HEK293 (cell line): ENCODE results near the gene OR2F2.

ENCODE experiments used
- CTCF ChIA-PET: fragments of 350-600 bp; formaldehyde crosslinking; extraction: SDS; loops from one replicate; lab custom pipeline; 2021; ENCODE audit warnings: antibody characterized with exemption; lab: Yijun Ruan, JAX
- POLR2A ChIA-PET: fragments of 300-600 bp; formaldehyde crosslinking; extraction: SDS; loops from one replicate; lab custom pipeline; 2020; ENCODE audit warnings: antibody characterized with exemption, inconsistent platforms; lab: Yijun Ruan, JAX
- H3K27ac ChIP-seq: fragments of 200-500 bp; sonication (Bioruptor generic); 2 replicates; pipeline ENCODE4 v1.5.1; 2014; ENCODE audit warnings: low read depth, low read length, control low read depth, inconsistent platforms; ENCODE audit errors: extremely low read depth
- H3K36me3 ChIP-seq, 2 experiments: fragments of 200-500 bp in 1 of 2; sonication (Bioruptor generic) in 1 of 2; 1 replicate in 1 of 2; 2 replicates in 1 of 2; pipeline ENCODE4 v1.5.1; 2014 to 2017; ENCODE audit warnings: inconsistent platforms in 2 of 2, low read length in 2 of 2; ENCODE audit not compliant: control insufficient read depth in 2 of 2, insufficient read depth in 1 of 2
- H3K4me1 ChIP-seq: fragments of 200-500 bp; sonication (Bioruptor generic); 2 replicates; pipeline ENCODE4 v1.5.1; 2014; ENCODE audit warnings: mild to moderate bottlenecking, low read length, inconsistent platforms; ENCODE audit not compliant: control insufficient read depth, insufficient read depth
- H3K4me3 ChIP-seq: 2 replicates; pipeline ENCODE4 v1.5.1; 2011; ENCODE audit warnings: low read depth, mild to moderate bottlenecking, control low read depth, low read length, moderate library complexity
- H3K9me3 ChIP-seq: fragments of 200-500 bp; sonication (Bioruptor generic); 2 replicates; pipeline ENCODE4 v1.5.1; 2014; ENCODE audit warnings: low read depth, low read length, inconsistent platforms; ENCODE audit not compliant: control insufficient read depth, insufficient read depth
- EGR2 ChIP-seq: fragments of 450-650 bp; formaldehyde crosslinking; IDR thresholded peaks from 2 replicates; pipeline ENCODE4 v1.5.1; 2016; ENCODE audit warnings: low read depth, missing biosample characterization, missing genetic modification characterization
- GLI2 ChIP-seq: fragments of 450-650 bp; formaldehyde crosslinking; IDR thresholded peaks from 2 replicates; pipeline ENCODE4; 2017; ENCODE audit warnings: missing biosample characterization, missing genetic modification characterization, low read depth, borderline replicate concordance
- KLF1 ChIP-seq: fragments of 450-650 bp; formaldehyde crosslinking; IDR thresholded peaks from 2 replicates; pipeline ENCODE4 v1.5.1; 2016; ENCODE audit warnings: missing biosample characterization, missing genetic modification characterization
- KLF16 ChIP-seq: fragments of 450-650 bp; formaldehyde crosslinking; IDR thresholded peaks from 2 replicates; pipeline ENCODE4 v1.5.1; 2017; ENCODE audit warnings: missing biosample characterization, missing genetic modification characterization
- PRDM1 ChIP-seq: fragments of 450-650 bp; formaldehyde crosslinking; IDR thresholded peaks from 2 replicates; pipeline ENCODE4; 2016; ENCODE audit warnings: missing biosample characterization, missing genetic modification characterization
- TCF7L2 ChIP-seq: IDR thresholded peaks from 2 replicates; pipeline ENCODE4 v1.6.1; 2011; ENCODE audit warnings: low read depth, mild to moderate bottlenecking, inconsistent platforms, low read length, moderate library complexity, borderline replicate concordance
- ZFP3 ChIP-seq: fragments of 450-650 bp; formaldehyde crosslinking; IDR thresholded peaks from 2 replicates; pipeline ENCODE4 v1.5.1; 2016; ENCODE audit warnings: low read depth, missing biosample characterization, missing genetic modification characterization
- ZIC2 ChIP-seq: fragments of 450-650 bp; formaldehyde crosslinking; IDR thresholded peaks from 2 replicates; pipeline ENCODE4 v1.5.1; 2016; ENCODE audit warnings: missing biosample characterization, missing genetic modification characterization
- ZNF266 ChIP-seq: fragments of 450-650 bp; formaldehyde crosslinking; IDR thresholded peaks from 2 replicates; pipeline ENCODE4 v1.5.1; 2016; ENCODE audit warnings: missing biosample characterization, missing genetic modification characterization, low read depth
- ZNF404 ChIP-seq: fragments of 450-650 bp; formaldehyde crosslinking; IDR thresholded peaks from 2 replicates; pipeline ENCODE4 v1.5.1; 2017; ENCODE audit warnings: missing biosample characterization, missing genetic modification characterization
- ZNF514 ChIP-seq: fragments of 450-650 bp; formaldehyde crosslinking; IDR thresholded peaks from 2 replicates; pipeline ENCODE4 v1.5.1; 2016; ENCODE audit warnings: missing biosample characterization, missing genetic modification characterization
- ZNF521 ChIP-seq: fragments of 450-650 bp; formaldehyde crosslinking; IDR thresholded peaks from 2 replicates; pipeline ENCODE4 v1.5.1; 2017; ENCODE audit warnings: missing biosample characterization, mild to moderate bottlenecking, missing genetic modification characterization
- ZNF610 ChIP-seq: fragments of 450-650 bp; formaldehyde crosslinking; IDR thresholded peaks from 2 replicates; pipeline ENCODE4 v1.5.1; 2016; ENCODE audit warnings: missing biosample characterization, missing genetic modification characterization, borderline replicate concordance
- ZNF626 ChIP-seq: fragments of 450-650 bp; sonication (Bioruptor Pico); formaldehyde crosslinking; IDR thresholded peaks from 2 replicates; pipeline ENCODE4 v1.5.1; 2018; ENCODE audit warnings: missing biosample characterization, missing genetic modification characterization, inconsistent platforms
- TF ChIP-seq, protein P1 (sequence below): fragments of 450-650 bp; formaldehyde crosslinking; IDR thresholded peaks from 2 replicates; pipeline ENCODE4 v1.5.1; 2016; ENCODE audit warnings: missing biosample characterization, missing genetic modification characterization
- TF ChIP-seq, protein P2 (sequence below): fragments of 450-650 bp; formaldehyde crosslinking; IDR thresholded peaks from 2 replicates; pipeline ENCODE4 v1.5.1; 2016; ENCODE audit warnings: missing biosample characterization, missing genetic modification characterization, low read depth
- TF ChIP-seq, protein P3 (sequence below): fragments of 450-650 bp; formaldehyde crosslinking; conservative IDR thresholded peaks from 2 replicates; pipeline ENCODE4 v1.5.1; 2016; ENCODE audit warnings: low read depth, missing biosample characterization, missing genetic modification characterization
- TF ChIP-seq, protein P4 (sequence below): fragments of 450-650 bp; formaldehyde crosslinking; IDR thresholded peaks from 2 replicates; pipeline ENCODE4 v1.5.1; 2017; ENCODE audit warnings: missing biosample characterization, missing genetic modification characterization
- TF ChIP-seq, protein P5 (sequence below): fragments of 450-650 bp; formaldehyde crosslinking; IDR thresholded peaks from 2 replicates; pipeline ENCODE4 v1.5.1; 2016; ENCODE audit warnings: missing biosample characterization, missing genetic modification characterization
- TF ChIP-seq, protein P6 (sequence below): fragments of 450-650 bp; formaldehyde crosslinking; IDR thresholded peaks from 2 replicates; pipeline ENCODE4 v1.5.1; 2016; ENCODE audit warnings: missing biosample characterization, missing genetic modification characterization
- TF ChIP-seq, protein P7 (sequence below): fragments of 450-650 bp; formaldehyde crosslinking; IDR thresholded peaks from 2 replicates; pipeline ENCODE4 v1.5.1; 2016; ENCODE audit warnings: missing biosample characterization, missing genetic modification characterization

OR2F2 gene

DNA sequence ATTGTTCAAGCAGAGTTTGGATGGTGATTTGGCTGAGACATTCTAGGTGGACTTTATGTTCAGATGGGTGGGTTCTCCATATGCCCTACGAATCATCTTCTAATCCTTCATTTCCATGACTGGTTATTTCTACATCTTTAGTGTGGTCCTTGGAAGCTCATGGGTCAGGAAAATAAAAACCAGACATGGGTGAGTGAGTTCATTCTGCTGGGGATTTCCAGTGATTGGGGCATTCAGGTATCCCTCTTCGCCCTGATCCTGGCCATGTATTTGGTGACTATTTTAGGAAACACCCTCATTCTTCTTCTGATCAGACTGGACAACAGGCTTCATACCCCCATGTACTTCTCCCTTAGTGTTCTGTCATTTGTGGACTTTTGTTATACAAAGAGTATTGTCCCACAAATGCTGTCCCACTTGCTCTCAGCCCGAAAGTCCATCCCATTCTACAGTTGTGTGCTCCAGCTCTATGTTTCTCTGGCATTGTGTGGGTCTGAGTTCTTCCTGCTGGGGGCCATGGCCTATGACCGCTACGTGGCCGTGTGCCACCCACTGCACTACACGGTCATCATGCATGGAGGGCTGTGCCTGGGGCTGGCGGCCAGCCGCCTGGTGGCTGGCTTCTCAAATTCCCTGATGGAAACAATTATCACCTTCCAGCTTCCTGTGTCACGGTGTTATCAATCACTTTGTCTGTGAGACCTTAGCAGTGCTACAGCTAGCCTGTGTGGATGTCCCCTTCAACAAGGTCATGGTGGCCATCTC lies 45.9 kb downstream of the OR2F2 start:
- TF ChIP-seq ZFP3 (tag by site-specific recombination) (no peak), ZNF610 (tag by site-specific recombination) (no peak), ZNF626 (tag by site-specific recombination) (no peak), ZNF514 (tag by site-specific recombination) (no peak), ZNF266 (tag by site-specific recombination) (no peak), ZIC2 (tag by site-specific recombination) (no peak), EGR2 (tag by site-specific recombination) (no peak)
- TF ChIP-seq, protein P1, sequence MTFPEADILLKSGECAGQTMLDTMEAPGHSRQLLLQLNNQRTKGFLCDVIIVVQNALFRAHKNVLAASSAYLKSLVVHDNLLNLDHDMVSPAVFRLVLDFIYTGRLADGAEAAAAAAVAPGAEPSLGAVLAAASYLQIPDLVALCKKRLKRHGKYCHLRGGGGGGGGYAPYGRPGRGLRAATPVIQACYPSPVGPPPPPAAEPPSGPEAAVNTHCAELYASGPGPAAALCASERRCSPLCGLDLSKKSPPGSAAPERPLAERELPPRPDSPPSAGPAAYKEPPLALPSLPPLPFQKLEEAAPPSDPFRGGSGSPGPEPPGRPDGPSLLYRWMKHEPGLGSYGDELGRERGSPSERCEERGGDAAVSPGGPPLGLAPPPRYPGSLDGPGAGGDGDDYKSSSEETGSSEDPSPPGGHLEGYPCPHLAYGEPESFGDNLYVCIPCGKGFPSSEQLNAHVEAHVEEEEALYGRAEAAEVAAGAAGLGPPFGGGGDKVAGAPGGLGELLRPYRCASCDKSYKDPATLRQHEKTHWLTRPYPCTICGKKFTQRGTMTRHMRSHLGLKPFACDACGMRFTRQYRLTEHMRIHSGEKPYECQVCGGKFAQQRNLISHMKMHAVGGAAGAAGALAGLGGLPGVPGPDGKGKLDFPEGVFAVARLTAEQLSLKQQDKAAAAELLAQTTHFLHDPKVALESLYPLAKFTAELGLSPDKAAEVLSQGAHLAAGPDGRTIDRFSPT (tag by site-specific recombination) = no peak
- TF ChIP-seq, protein P2, sequence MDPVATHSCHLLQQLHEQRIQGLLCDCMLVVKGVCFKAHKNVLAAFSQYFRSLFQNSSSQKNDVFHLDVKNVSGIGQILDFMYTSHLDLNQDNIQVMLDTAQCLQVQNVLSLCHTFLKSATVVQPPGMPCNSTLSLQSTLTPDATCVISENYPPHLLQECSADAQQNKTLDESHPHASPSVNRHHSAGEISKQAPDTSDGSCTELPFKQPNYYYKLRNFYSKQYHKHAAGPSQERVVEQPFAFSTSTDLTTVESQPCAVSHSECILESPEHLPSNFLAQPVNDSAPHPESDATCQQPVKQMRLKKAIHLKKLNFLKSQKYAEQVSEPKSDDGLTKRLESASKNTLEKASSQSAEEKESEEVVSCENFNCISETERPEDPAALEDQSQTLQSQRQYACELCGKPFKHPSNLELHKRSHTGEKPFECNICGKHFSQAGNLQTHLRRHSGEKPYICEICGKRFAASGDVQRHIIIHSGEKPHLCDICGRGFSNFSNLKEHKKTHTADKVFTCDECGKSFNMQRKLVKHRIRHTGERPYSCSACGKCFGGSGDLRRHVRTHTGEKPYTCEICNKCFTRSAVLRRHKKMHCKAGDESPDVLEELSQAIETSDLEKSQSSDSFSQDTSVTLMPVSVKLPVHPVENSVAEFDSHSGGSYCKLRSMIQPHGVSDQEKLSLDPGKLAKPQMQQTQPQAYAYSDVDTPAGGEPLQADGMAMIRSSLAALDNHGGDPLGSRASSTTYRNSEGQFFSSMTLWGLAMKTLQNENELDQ (tag by site-specific recombination) = no peak
- Histone ChIP-seq H3K27ac (no peak overlapping the region), H3K4me1 (no peaks in the 10 kb centered on the region), H3K9me3 (no peaks in the 10 kb centered on the region), H3K36me3 (no peaks in the 10 kb centered on the region), H3K4me3 (no peak overlapping the region)
- ChIA-PET CTCF (interaction anchor here (0.6 kb wide), 1 partner anchor 79 kb away, joined by 3 read pairs; the partner anchor contains the start of gene TCAF1), POLR2A (no interaction called here)

DNA sequence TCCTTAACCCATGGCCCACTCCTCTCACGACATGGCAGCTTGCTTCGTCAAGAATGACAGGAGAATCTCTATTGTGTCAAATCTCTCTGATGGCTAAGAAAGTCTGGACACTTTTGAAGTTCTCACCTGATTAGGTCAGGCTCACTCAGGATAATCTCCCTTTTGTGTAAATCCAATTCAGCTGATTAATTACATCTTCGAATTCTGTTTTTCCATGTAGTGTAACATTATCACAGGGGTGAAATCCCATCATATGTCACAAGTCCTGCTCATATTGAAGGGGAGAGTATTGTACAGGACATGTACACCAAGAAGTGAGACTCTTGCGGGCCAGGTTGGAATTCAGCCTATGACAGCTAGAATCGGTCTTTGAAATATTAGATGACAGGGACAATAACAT lies 48.9 kb downstream of the OR2F2 start:
- Histone ChIP-seq H3K4me3 (no peak overlapping the region), H3K36me3 (no peaks in the 10 kb centered on the region), H3K9me3 (no peaks in the 10 kb centered on the region), H3K27ac (no peak overlapping the region), H3K4me1 (no peaks in the 10 kb centered on the region)
- CTCF ChIA-PET = no interaction called here
- POLR2A ChIA-PET = no interaction called here
- TF ChIP-seq GLI2 (tag by site-specific recombination) (no peak), TCF7L2 (no peak), ZNF404 (tag by site-specific recombination) (no peak), KLF16 (tag by site-specific recombination) (no peak), ZNF521 (tag by site-specific recombination) (no peak), KLF1 (tag by site-specific recombination) (no peak), PRDM1 (tag by site-specific recombination) (no peak)
- TF ChIP-seq, protein P3, sequence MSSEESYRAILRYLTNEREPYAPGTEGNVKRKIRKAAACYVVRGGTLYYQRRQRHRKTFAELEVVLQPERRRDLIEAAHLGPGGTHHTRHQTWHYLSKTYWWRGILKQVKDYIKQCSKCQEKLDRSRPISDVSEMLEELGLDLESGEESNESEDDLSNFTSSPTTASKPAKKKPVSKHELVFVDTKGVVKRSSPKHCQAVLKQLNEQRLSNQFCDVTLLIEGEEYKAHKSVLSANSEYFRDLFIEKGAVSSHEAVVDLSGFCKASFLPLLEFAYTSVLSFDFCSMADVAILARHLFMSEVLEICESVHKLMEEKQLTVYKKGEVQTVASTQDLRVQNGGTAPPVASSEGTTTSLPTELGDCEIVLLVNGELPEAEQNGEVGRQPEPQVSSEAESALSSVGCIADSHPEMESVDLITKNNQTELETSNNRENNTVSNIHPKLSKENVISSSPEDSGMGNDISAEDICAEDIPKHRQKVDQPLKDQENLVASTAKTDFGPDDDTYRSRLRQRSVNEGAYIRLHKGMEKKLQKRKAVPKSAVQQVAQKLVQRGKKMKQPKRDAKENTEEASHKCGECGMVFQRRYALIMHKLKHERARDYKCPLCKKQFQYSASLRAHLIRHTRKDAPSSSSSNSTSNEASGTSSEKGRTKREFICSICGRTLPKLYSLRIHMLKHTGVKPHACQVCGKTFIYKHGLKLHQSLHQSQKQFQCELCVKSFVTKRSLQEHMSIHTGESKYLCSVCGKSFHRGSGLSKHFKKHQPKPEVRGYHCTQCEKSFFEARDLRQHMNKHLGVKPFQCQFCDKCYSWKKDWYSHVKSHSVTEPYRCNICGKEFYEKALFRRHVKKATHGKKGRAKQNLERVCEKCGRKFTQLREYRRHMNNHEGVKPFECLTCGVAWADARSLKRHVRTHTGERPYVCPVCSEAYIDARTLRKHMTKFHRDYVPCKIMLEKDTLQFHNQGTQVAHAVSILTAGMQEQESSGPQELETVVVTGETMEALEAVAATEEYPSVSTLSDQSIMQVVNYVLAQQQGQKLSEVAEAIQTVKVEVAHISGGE (tag by site-specific recombination) = no peak
- TF ChIP-seq, protein P4, sequence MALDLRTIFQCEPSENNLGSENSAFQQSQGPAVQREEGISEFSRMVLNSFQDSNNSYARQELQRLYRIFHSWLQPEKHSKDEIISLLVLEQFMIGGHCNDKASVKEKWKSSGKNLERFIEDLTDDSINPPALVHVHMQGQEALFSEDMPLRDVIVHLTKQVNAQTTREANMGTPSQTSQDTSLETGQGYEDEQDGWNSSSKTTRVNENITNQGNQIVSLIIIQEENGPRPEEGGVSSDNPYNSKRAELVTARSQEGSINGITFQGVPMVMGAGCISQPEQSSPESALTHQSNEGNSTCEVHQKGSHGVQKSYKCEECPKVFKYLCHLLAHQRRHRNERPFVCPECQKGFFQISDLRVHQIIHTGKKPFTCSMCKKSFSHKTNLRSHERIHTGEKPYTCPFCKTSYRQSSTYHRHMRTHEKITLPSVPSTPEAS = no peak
- TF ChIP-seq, protein P5, sequence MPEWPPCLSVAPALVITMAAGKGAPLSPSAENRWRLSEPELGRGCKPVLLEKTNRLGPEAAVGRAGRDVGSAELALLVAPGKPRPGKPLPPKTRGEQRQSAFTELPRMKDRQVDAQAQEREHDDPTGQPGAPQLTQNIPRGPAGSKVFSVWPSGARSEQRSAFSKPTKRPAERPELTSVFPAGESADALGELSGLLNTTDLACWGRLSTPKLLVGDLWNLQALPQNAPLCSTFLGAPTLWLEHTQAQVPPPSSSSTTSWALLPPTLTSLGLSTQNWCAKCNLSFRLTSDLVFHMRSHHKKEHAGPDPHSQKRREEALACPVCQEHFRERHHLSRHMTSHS = no peak
- TF ChIP-seq, protein P6, sequence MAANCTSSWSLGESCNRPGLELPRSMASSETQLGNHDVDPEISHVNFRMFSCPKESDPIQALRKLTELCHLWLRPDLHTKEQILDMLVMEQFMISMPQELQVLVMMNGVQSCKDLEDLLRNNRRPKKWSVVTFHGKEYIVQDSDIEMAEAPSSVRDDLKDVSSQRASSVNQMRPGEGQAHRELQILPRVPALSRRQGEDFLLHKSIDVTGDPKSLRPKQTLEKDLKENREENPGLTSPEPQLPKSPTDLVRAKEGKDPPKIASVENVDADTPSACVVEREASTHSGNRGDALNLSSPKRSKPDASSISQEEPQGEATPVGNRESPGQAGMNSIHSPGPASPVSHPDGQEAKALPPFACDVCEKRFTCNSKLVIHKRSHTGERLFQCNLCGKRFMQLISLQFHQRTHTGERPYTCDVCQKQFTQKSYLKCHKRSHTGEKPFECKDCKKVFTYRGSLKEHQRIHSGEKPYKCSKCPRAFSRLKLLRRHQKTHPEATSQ (tag by site-specific recombination) = no peak
- TF ChIP-seq, protein P7, sequence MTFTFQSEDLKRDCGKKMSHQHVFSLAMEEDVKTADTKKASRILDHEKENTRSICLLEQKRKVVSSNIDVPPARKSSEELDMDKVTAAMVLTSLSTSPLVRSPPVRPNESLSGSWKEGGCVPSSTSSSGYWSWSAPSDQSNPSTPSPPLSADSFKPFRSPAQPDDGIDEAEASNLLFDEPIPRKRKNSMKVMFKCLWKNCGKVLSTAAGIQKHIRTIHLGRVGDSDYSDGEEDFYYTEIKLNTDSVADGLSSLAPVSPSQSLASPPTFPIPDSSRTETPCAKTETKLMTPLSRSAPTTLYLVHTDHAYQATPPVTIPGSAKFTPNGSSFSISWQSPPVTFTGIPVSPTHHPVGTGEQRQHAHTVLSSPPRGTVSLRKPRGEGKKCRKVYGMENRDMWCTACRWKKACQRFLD = no peak
